ENCODE measurements around the gene EXOSC3. TPM values are rescaled to one million over a fixed set of nuclear protein-coding genes. Genes with fewer than 3 reads are reported as not detected.

EXOSC3 gene
- total RNA-seq, 1 donor from 2014 or later = 25.8 TPM

DNA sequence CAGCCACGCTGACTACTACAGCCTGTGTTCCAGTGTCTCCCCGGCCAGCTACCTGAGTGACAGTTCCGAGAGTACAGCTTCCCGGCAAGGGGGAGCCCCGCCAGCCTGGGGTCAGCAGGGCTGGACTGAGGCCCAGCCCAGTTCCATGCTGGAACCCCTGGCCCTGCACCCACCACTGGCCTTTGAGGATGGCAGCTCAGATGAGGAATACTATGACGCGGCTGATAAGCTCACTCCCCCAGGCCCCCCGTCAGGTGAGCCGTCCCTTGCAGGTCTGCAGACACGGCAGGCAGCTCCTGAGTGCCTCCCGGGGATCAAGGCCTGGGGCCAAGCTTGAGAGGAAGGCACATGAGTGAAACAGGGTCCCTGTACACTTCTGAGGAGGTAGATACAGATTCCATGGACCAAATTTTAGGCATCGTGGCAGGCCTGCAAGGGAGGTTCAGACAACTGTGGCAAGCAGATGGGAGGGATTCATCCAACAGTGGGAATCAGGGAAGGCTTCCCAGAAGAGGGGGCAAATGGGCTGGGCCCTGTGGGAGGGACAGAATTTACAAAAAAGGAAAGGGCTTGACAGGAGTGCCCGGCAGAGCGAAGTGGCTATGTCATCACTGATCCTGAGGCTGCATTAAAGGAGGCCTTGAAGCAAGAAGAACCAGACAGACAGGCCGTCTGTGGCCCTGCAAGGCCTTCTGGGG is 44.1 kb downstream of the EXOSC3 start:
- TF ChIP-seq, protein P1, sequence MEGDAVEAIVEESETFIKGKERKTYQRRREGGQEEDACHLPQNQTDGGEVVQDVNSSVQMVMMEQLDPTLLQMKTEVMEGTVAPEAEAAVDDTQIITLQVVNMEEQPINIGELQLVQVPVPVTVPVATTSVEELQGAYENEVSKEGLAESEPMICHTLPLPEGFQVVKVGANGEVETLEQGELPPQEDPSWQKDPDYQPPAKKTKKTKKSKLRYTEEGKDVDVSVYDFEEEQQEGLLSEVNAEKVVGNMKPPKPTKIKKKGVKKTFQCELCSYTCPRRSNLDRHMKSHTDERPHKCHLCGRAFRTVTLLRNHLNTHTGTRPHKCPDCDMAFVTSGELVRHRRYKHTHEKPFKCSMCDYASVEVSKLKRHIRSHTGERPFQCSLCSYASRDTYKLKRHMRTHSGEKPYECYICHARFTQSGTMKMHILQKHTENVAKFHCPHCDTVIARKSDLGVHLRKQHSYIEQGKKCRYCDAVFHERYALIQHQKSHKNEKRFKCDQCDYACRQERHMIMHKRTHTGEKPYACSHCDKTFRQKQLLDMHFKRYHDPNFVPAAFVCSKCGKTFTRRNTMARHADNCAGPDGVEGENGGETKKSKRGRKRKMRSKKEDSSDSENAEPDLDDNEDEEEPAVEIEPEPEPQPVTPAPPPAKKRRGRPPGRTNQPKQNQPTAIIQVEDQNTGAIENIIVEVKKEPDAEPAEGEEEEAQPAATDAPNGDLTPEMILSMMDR (IDR thresholded peaks at IDR 0.05; ENCODE audit: insufficient read depth, low read length, severe bottlenecking) = no peak
- Histone ChIP-seq H3K36me3 (ENCODE audit: control insufficient read depth, insufficient read depth, low read length) (no peaks in the 10 kb centered on the region), H3K27me3 (ENCODE audit: control insufficient read depth, insufficient read depth, low read length) (peaks cover 3% of the 10 kb centered on the region), H3K4me3 (ENCODE audit: low read depth, low read length) (no peak overlapping the region)
- FAIRE-seq (no peak), DNase-seq (ENCODE audit: low read depth) (no peak)

DNA sequence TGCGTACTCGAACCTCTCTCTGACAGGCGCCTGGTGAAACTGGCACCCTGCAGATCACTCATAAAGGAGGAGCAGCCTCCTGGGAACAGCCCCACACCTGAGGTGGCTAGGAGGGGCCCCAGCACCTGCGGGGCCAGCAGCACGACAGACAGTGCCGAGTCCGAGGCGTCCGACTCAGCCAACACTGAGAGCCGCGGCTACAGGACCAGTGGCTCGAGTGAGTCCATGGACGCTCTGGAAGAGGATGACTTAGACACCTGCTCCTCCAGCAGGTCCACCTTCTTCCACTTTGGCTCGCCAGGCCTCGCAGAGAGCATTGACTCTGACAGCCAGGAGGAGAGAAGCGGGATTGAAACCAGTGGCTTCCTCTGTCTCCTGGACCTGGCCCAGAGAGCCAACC is 44.7 kb downstream of the EXOSC3 start:
- Histone ChIP-seq H3K4me3 (ENCODE audit: low read depth, low read length) (no peak overlapping the region), H3K27me3 (ENCODE audit: control insufficient read depth, insufficient read depth, low read length) (no peaks in the 10 kb centered on the region), H3K36me3 (ENCODE audit: control insufficient read depth, insufficient read depth, low read length) (no peaks in the 10 kb centered on the region)
- FAIRE-seq (no peak), DNase-seq (ENCODE audit: low read depth) (no peak)
- TF ChIP-seq, protein P1 (IDR thresholded peaks at IDR 0.05; ENCODE audit: insufficient read depth, low read length, severe bottlenecking) = no peak

DNA sequence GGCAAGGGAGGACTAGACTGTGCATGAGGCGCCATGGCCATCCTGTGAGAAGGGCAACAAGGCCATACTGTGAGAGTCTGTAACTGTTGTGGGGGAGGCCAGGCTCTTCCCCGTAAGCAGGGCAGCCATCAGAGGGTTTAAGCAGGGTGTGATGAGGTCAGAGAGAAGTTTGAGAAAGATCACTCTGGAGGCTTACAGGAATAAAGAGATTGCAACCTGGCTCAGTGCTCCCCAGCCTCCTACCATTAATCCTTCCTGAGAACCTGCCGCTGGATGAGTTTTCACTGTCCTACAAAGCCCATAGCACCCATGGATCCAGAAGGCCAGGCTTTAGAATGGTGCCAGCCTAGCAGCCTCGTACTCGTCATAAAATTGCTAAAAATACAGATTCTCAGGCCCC is 45.6 kb downstream of the EXOSC3 start:
- H3K4me3 ChIP-seq (ENCODE audit: low read depth, low read length) = no peak overlapping the region
- TF ChIP-seq, protein P1 (IDR thresholded peaks at IDR 0.05; ENCODE audit: insufficient read depth, low read length, severe bottlenecking) = no peak
- H3K27me3 ChIP-seq (ENCODE audit: control insufficient read depth, insufficient read depth, low read length) = no peaks in the 10 kb centered on the region
- DNase-seq (ENCODE audit: low read depth) (no peak), FAIRE-seq (no peak)
- no peaks in the 10 kb centered on the region for H3K36me3 ChIP-seq (ENCODE audit: control insufficient read depth, insufficient read depth, low read length)

DNA sequence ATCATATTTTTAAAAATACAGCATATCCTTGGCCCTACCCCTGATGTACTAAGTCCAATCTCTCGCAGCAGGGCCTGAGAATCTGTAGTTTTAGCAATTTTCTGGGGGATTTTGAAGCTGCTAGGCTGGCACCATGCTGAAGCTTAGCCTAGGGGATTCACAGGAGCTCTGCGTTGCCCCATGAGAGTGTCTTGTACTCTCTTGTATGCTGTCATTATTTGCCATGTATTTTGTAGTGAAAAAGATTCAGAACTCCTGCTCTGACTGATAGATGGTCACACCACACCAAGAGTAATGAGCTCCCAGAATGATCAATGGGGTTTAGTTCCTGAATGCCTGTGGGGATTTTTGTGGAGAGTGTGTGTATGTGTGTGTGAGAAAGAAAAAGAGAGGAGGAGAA is 51.9 kb downstream of the EXOSC3 start:
- Histone ChIP-seq H3K27me3 (ENCODE audit: control insufficient read depth, insufficient read depth, low read length) (no peaks in the 10 kb centered on the region), H3K36me3 (ENCODE audit: control insufficient read depth, insufficient read depth, low read length) (no peaks in the 10 kb centered on the region), H3K4me3 (ENCODE audit: low read depth, low read length) (no peak overlapping the region)
- TF ChIP-seq, protein P1 (IDR thresholded peaks at IDR 0.05; ENCODE audit: insufficient read depth, low read length, severe bottlenecking) = no peak
- FAIRE-seq (no peak), DNase-seq (ENCODE audit: low read depth) (no peak)

DNA sequence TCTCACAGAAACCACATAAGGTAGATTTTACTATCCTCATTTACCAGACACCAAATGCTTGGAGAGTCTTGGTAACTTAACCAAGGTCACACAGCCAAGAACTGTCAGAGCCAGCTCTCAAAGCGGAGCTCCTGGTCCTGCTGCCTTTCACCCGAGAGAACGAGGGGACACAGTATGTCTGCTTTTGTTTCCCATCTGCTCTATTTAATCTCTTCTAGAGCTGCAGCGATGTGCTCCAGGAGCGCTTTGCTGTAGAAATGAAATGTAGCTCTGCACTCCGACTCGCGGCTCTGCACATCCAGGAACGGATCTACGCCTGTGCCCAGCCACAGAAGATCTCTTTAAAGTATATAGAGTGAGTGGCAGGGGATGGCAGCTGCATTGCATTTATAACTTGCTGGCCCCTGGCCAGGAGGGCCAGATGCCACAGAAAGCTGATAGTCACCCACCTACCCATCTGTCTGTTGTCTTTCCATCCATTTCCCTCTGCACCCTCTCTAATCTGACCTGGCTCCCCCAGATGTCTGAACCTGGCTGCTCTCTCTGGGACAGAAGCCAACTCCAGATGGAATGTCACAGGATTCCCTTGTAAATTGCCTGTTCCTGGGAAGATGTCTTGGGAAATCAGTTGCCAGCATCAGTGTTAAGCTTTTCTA is 52.6 kb downstream of the EXOSC3 start:
- Histone ChIP-seq H3K4me3 (ENCODE audit: low read depth, low read length) (no peak overlapping the region), H3K36me3 (ENCODE audit: control insufficient read depth, insufficient read depth, low read length) (no peaks in the 10 kb centered on the region), H3K27me3 (ENCODE audit: control insufficient read depth, insufficient read depth, low read length) (no peaks in the 10 kb centered on the region)
- TF ChIP-seq, protein P1 (IDR thresholded peaks at IDR 0.05; ENCODE audit: insufficient read depth, low read length, severe bottlenecking) = no peak
- FAIRE-seq (no peak), DNase-seq (ENCODE audit: low read depth) (no peak)
